OCI-LY3 (cell line): ENCODE measurements around the gene SF3B1.
"Not testable (repeated sequence)": the region's sequence is repeated elsewhere in the genome, so short reads cannot be mapped to it uniquely, and the experiment has no call there.

Experiments
- H2AFZ ChIP-seq: fragments of 200-600, 300-600 bp; shearing (Covaris generic); 2 replicates; pipeline ENCODE4 v1.6.0; 2014; ENCODE audit warnings: antibody characterized with exemption, low read depth, low read length
- H3K27ac ChIP-seq: fragments of 200-600, 300-600 bp; sonication (generic); 2 replicates; pipeline ENCODE4 v1.5.1; 2014; ENCODE audit warnings: mild to moderate bottlenecking, low read length, moderate library complexity, mixed read lengths
- H3K27me3 ChIP-seq: fragments of 200-600, 300-600 bp; sonication (generic); 2 replicates; pipeline ENCODE4 v1.6.1; 2014; ENCODE audit warnings: low read depth, low read length, mixed read lengths
- H3K36me3 ChIP-seq: fragments of 200-600, 300-600 bp; sonication (generic); replicated peaks from 2 replicates; pipeline ENCODE3; 2014; ENCODE audit warnings: low read depth, low read length, mixed read lengths
- H3K4me1 ChIP-seq: fragments of 300-600, 200-600 bp; sonication (generic); 2 replicates; pipeline ENCODE4 v1.6.1; 2014; ENCODE audit warnings: low read length, mixed read lengths
- H3K4me2 ChIP-seq: fragments of 200-600, 300-600 bp; sonication (generic); 2 replicates; pipeline ENCODE4 v1.6.1; 2014; ENCODE audit warnings: low read length, mixed read lengths
- H3K4me3 ChIP-seq: fragments of 300-600, 200-600 bp; sonication (generic); 2 replicates; pipeline ENCODE4 v1.5.1; 2014; ENCODE audit warnings: antibody characterized with exemption, mild to moderate bottlenecking, low read length, moderate library complexity
- H3K79me2 ChIP-seq: fragments of 300-600, 200-600 bp; shearing (Covaris generic); 2 replicates; pipeline ENCODE4 v1.6.1; 2014; ENCODE audit warnings: mild to moderate bottlenecking, low read length, mixed read lengths
- H3K9ac ChIP-seq: fragments of 300-600, 200-600 bp; shearing (Covaris generic); 2 replicates; pipeline ENCODE4 v1.6.0; 2014; ENCODE audit warnings: mild to moderate bottlenecking, low read length, moderate library complexity
- H3K9me3 ChIP-seq: fragments of 200-600, 300-600 bp; shearing (Covaris generic); 2 replicates; pipeline ENCODE4 v1.6.1; 2014; ENCODE audit warnings: low read length, mixed read lengths; ENCODE audit not compliant: insufficient read depth
- H4K20me1 ChIP-seq: fragments of 200-600, 300-600 bp; sonication (generic); 2 replicates; pipeline ENCODE4 v1.6.1; 2016; ENCODE audit warnings: low read length, mixed read lengths; ENCODE audit not compliant: insufficient read depth
- EZH2phosphoT487 ChIP-seq: fragments of 200-600 bp; shearing (Covaris generic); IDR thresholded peaks from 2 replicates; pipeline ENCODE4 v1.6.1; 2018; ENCODE audit warnings: antibody characterized with exemption, mixed run types, low read depth
- TF ChIP-seq, protein P1 (sequence below): fragments of 200-600, 300-600 bp; sonication (generic); IDR thresholded peaks from 2 replicates; pipeline ENCODE4 v1.5.1; 2014; ENCODE audit warnings: antibody characterized with exemption, low read length, low read depth

Gene SF3B1

GRCh38 chr2:197345846-197346370 is 88.9 kb downstream of the SF3B1 start:
- H4K20me1 ChIP-seq, result no peaks in the 10 kb centered on the region; the same call in none of the 2 replicates
- no peak overlapping the region for H3K4me2 ChIP-seq
- H3K9me3 ChIP-seq, result no peaks in the 10 kb centered on the region
- no peak overlapping the region for H2AFZ ChIP-seq
- H3K9ac ChIP-seq, result no peak overlapping the region
- no peak for TF ChIP-seq EZH2phosphoT487
- TF ChIP-seq, protein P1, sequence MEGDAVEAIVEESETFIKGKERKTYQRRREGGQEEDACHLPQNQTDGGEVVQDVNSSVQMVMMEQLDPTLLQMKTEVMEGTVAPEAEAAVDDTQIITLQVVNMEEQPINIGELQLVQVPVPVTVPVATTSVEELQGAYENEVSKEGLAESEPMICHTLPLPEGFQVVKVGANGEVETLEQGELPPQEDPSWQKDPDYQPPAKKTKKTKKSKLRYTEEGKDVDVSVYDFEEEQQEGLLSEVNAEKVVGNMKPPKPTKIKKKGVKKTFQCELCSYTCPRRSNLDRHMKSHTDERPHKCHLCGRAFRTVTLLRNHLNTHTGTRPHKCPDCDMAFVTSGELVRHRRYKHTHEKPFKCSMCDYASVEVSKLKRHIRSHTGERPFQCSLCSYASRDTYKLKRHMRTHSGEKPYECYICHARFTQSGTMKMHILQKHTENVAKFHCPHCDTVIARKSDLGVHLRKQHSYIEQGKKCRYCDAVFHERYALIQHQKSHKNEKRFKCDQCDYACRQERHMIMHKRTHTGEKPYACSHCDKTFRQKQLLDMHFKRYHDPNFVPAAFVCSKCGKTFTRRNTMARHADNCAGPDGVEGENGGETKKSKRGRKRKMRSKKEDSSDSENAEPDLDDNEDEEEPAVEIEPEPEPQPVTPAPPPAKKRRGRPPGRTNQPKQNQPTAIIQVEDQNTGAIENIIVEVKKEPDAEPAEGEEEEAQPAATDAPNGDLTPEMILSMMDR, result no peak
- no peaks in the 10 kb centered on the region for H3K4me1 ChIP-seq
- H3K4me3 ChIP-seq, result no peak overlapping the region
- peaks cover 40% of the 10 kb centered on the region for H3K36me3 ChIP-seq
- peaks cover 8% of the 10 kb centered on the region for H3K79me2 ChIP-seq
- no peak overlapping the region for H3K27ac ChIP-seq
- H3K27me3 ChIP-seq, result no peaks in the 10 kb centered on the region

DNA sequence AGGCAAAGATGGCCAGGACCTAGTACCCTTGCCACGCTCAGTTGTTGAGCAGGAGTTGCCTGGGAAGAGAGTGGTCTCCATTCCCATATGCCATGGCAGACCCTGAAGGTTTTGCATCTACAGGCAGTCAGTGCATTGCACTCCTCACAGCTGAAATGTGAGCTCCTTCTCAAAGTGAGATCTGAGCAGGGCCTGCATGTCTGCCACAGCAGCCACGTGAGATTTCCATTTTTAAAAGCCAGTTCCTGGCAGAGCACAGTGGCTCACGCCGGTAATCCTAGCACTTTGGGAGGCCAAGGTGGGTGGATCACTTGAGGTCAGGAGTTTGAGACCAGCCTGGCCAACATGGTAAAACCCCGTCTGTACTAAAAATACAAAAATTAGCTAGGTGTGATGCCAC is 90.9 kb downstream of the SF3B1 start:
- H3K4me3 ChIP-seq, H3K27me3 ChIP-seq, H3K9me3 ChIP-seq, H3K4me2 ChIP-seq, H3K27ac ChIP-seq, H3K79me2 ChIP-seq, H2AFZ ChIP-seq, H3K9ac ChIP-seq, H4K20me1 ChIP-seq, H3K4me1 ChIP-seq: not testable (repeated sequence)
- peaks cover 33% of the 10 kb centered on the region for H3K36me3 ChIP-seq

- Histone ChIP-seq H3K27me3 (no peaks in the 10 kb centered on the region), H4K20me1 (no peaks in the 10 kb centered on the region), H3K4me1 (no peaks in the 10 kb centered on the region), H3K79me2 (no peaks in the 10 kb centered on the region), H3K4me2 (no peak overlapping the region), H3K9me3 (no peaks in the 10 kb centered on the region), H3K27ac (no peak overlapping the region), H3K4me3 (no peak overlapping the region), H3K36me3 (peaks cover 17% of the 10 kb centered on the region), H3K9ac (no peak overlapping the region), H2AFZ (no peak overlapping the region)
- TF ChIP-seq, protein P1, result no peak
- no peak for TF ChIP-seq EZH2phosphoT487
Observed at GRCh38 chr2:197340591-197340990, 94.2 kb downstream of the SF3B1 start.
